RWPE2 (cell line): ENCODE results near the gene CCDC33.

ENCODE experiments used
- ATAC-seq: fragments of 200-7000 bp; cut with Tn5 transposase; 3 replicates; pipeline ENCODE4 v1.9.1; 2021; ENCODE audit warnings: low read depth
- DNase-seq: peaks from one replicate; pipeline ENCODE4 v3.0.0-alpha.2; 2020; ENCODE audit warnings: low spot score
- H3K27ac ChIP-seq: fragments of 450-650 bp; 2 replicates; pipeline ENCODE4 v1.5.1; 2017; ENCODE audit warnings: mild to moderate bottlenecking; ENCODE audit not compliant: poor library complexity, severe bottlenecking
- H3K27me3 ChIP-seq: fragments of 250-450 bp; sonication (Bioruptor Pico); 2 replicates; pipeline ENCODE4 v1.5.1; 2021; ENCODE audit warnings: mild to moderate bottlenecking, moderate library complexity; ENCODE audit not compliant: insufficient read depth, poor library complexity, severe bottlenecking
- H3K36me3 ChIP-seq: fragments of 250-450 bp; sonication (Bioruptor Pico); 2 replicates; pipeline ENCODE4 v1.5.1; 2020; ENCODE audit warnings: low read depth, mild to moderate bottlenecking, moderate library complexity
- H3K4me1 ChIP-seq: fragments of 250-450 bp; sonication (Bioruptor Pico); 2 replicates; pipeline ENCODE4 v1.5.1; 2021; ENCODE audit warnings: mild to moderate bottlenecking, moderate library complexity; ENCODE audit not compliant: insufficient read depth, poor library complexity, severe bottlenecking
- H3K4me3 ChIP-seq: fragments of 250-450 bp; sonication (Bioruptor Pico); 2 replicates; pipeline ENCODE4 v1.5.1; 2021; ENCODE audit warnings: mild to moderate bottlenecking, moderate library complexity; ENCODE audit not compliant: severe bottlenecking
- H3K9me3 ChIP-seq: fragments of 250-450 bp; sonication (Bioruptor Pico); 2 replicates; pipeline ENCODE4 v1.5.1; 2021; ENCODE audit warnings: mild to moderate bottlenecking, moderate library complexity; ENCODE audit not compliant: severe bottlenecking
- CTCF ChIP-seq: fragments of 450-650 bp; IDR thresholded peaks from one replicate; pipeline ENCODE4 v1.5.1; 2017; ENCODE audit warnings: mild to moderate bottlenecking, moderate library complexity; ENCODE audit not compliant: poor library complexity, severe bottlenecking

Gene CCDC33

GRCh38 chr15:74311734-74312444 is 75.8 kb downstream of the CCDC33 start:
- Histone ChIP-seq H3K4me3 (no peak overlapping the region), H3K9me3 (no peaks in the 10 kb centered on the region), H3K4me1 (no peaks in the 10 kb centered on the region), H3K27ac (no peak overlapping the region), H3K36me3 (no peaks in the 10 kb centered on the region), H3K27me3 (peaks cover 13% of the 10 kb centered on the region)
- peak; percentile 81 for TF ChIP-seq CTCF
- ATAC-seq = peak; percentile 42; the same call in 1 of the 3 replicates
- DNase-seq = no peak

- Histone ChIP-seq H3K36me3 (no peaks in the 10 kb centered on the region), H3K9me3 (no peaks in the 10 kb centered on the region), H3K27me3 (peaks cover 12% of the 10 kb centered on the region), H3K4me1 (no peaks in the 10 kb centered on the region), H3K4me3 (no peak overlapping the region), H3K27ac (no peak overlapping the region)
- no peak for TF ChIP-seq CTCF
- ATAC-seq = no peak
- no peak for DNase-seq
Observed at GRCh38 chr15:74312445-74313007, 76.4 kb downstream of the CCDC33 start.

GRCh38 chr15:74313889-74314288 is 77.8 kb downstream of the CCDC33 start:
- H3K36me3 ChIP-seq = no peaks in the 10 kb centered on the region
- no peak overlapping the region for H3K27ac ChIP-seq
- H3K27me3 ChIP-seq = peaks cover 9% of the 10 kb centered on the region
- DNase-seq = no peak
- H3K4me1 ChIP-seq = no peaks in the 10 kb centered on the region
- no peak for ATAC-seq
- H3K9me3 ChIP-seq = no peaks in the 10 kb centered on the region
- no peak overlapping the region for H3K4me3 ChIP-seq
- TF ChIP-seq CTCF = no peak

GRCh38 chr15:74314795-74315438 is 78.8 kb downstream of the CCDC33 start:
- no peaks in the 10 kb centered on the region for H3K36me3 ChIP-seq
- no peaks in the 10 kb centered on the region for H3K4me1 ChIP-seq
- H3K4me3 ChIP-seq = no peak overlapping the region
- no peaks in the 10 kb centered on the region for H3K9me3 ChIP-seq
- ATAC-seq (no peak), DNase-seq (no peak)
- no peaks in the 10 kb centered on the region for H3K27me3 ChIP-seq
- H3K27ac ChIP-seq = no peak overlapping the region
- TF ChIP-seq CTCF = no peak
